AG10803 (cell line): ENCODE measurements around the gene ADRA1B.

Experiments used
- DNase-seq: peaks from one replicate; pipeline ENCODE4 v3.0.0; 2010; ENCODE audit warnings: low read depth
- H3K4me3 ChIP-seq: 2 replicates; pipeline ENCODE4 v1.5.1; 2011; ENCODE audit warnings: mild to moderate bottlenecking, low read length, control low read depth
- CTCF ChIP-seq: conservative IDR thresholded peaks from 2 replicates; pipeline ENCODE4 v1.5.1; 2011; ENCODE audit warnings: mild to moderate bottlenecking, low read length, control low read depth, inconsistent platforms

The ADRA1B gene

GRCh38 chr5:159923008-159923407, 6.7 kb downstream of the ADRA1B start:
- DNase-seq: no peak
- no peak for TF ChIP-seq CTCF
- no peak overlapping the region for H3K4me3 ChIP-seq

- DNase-seq: peak; percentile 84
- H3K4me3 ChIP-seq: peak overlapping the region; percentile 33
- no peak for TF ChIP-seq CTCF
Observed at GRCh38 chr5:159928122-159928909, 12.0 kb downstream of the ADRA1B start.

GRCh38 chr5:159929176-159929575, 12.9 kb downstream of the ADRA1B start:
- no peak for DNase-seq
- TF ChIP-seq CTCF: no peak

DNA sequence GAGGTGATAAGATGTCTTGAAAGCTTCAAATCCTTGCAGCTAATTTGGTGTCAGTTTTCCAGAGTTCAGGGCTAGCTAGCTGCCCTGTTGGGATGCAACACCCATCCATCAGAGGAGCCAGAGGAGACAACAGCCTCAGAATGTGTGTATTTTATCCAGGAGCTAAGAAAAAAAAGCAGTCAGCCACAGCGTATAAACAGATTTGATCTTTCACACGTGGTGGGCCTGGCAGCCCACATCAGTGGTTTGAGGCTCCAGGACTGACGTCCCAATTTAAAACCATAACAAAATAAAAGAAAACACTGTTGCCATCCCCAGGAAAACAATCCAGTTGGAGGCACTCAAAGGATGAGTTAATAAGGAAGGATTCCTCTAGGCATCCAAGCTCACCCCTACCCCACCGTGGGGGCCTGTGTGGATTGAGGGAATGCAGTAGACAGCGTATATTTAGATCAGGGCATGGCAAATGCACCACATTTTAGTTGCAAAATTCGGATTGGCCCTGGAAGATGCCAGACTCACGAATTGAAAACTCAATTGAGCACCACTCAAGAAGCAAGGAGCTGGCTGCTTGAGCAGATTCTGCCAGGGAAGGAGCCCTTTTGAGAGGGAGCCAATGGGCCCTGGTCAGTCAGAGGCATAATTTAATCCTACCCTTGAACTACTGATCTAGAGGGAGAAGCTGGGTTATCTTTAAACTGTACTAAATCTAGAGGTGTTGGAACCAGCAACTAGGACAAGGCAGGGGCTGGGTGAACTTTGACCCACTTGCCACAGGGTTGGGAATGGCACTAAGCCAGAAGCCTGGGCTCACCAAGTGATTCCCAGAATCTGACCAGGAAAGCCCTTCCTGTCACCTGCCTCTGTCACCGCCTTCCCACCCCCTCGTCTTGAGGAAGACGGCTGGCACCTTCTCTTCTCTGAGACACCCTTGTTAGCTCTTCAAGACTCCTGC, 17.5 kb downstream of the ADRA1B start:
- no peak for TF ChIP-seq CTCF
- peak; percentile 60 for DNase-seq

More at GRCh38 chr5:159929176-159929575, 12.9 kb downstream of the ADRA1B start:
- H3K4me3 ChIP-seq: no peak overlapping the region

DNA sequence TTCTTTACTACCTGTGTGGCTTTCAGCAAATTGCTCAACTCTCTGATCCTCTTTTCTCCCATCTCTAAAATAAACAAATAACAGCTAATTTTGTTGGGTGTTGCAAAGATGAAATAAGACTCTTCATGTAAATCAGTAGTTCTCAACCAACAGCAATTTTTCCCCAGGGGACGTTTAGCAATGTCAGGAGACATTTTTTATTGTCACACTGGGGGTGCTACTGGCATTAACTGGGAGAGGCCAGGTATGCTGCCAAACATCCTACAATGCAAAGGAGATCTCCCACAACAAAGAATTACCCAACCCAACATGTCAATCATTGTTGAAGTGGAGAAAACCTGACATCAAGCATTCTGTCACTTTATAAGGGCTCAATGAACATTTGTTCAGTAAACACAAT, 19.7 kb downstream of the ADRA1B start:
- DNase-seq: no peak
- TF ChIP-seq CTCF: no peak

More for the DNA sequence above, 17.5 kb downstream of the ADRA1B start:
- H3K4me3 ChIP-seq: no peak overlapping the region

DNA sequence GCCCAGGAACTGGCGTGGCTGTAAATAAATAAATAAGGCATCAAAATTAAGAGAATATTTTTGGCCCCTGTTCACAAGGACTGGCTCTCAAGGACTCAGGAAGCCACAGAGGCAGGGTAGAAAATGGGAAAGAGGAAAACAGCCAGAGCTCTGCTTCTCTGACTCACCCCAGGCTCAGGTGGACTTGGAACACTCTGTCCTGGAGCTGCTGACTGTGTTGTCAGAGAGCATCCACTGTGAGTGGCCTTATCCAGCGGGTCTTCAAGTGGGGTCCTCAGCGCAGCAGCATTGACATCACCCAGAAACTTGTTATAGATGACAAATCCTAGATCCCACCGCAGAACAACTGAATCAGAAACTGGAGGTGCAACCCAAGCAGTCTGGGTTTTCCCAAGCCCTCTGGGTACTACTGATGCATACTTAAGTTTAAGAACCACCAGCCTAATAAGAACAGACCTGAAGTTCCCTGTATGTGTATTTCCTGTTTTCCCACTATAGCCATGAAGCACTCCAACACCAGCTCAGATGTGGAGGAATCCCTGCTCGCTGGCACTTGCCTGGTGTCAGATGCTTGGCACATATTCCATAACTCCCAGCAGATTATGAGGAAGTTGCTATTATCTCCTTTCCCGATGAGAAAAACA, 20.5 kb downstream of the ADRA1B start:
- H3K4me3 ChIP-seq: no peak overlapping the region
- TF ChIP-seq CTCF: no peak
- no peak for DNase-seq

More for the DNA sequence above, 19.7 kb downstream of the ADRA1B start:
- no peak overlapping the region for H3K4me3 ChIP-seq
